Activated CD8-positive, alpha-beta memory T cell treated with anti-CD3 and anti-CD28 coated beads, Interleukin-2, amount 10 ng/mL, durations not matched to agents 7 days and 5 days (primary cell): ENCODE measurements around the gene GPR141. TPM values are rescaled to one million over a fixed set of nuclear protein-coding genes. Genes with fewer than 3 reads are reported as not detected.

Source experiments
- ATAC-seq: fragments of 150-1000 bp; cut with Tn5 transposase; one replicate; pipeline ENCODE4 v1.10.0; 2021; ENCODE audit warnings: moderate library complexity
- CTCF ChIA-PET: fragments of 350-600 bp; sonication (Branson Sonifier 250); formaldehyde crosslinking; loops from one replicate; lab custom pipeline; 2021; ENCODE audit warnings: antibody characterized with exemption; lab: Charles Lee
- DNase-seq: peaks from one replicate; pipeline ENCODE4 v3.0.0-alpha.2; 2020
- H3K27ac Mint-ChIP-seq: one replicate; pipeline ENCODE4 v1.8.0; 2021; ENCODE audit warnings: mild to moderate bottlenecking, mixed read lengths
- H3K27me3 Mint-ChIP-seq: one replicate; pipeline ENCODE4 v1.8.0; 2021; ENCODE audit warnings: mixed read lengths
- H3K36me3 Mint-ChIP-seq: one replicate; pipeline ENCODE4 v1.8.0; 2021; ENCODE audit warnings: mild to moderate bottlenecking, mixed read lengths
- H3K4me1 Mint-ChIP-seq: one replicate; pipeline ENCODE4 v1.8.0; 2021; ENCODE audit warnings: mixed read lengths
- H3K4me3 Mint-ChIP-seq: one replicate; pipeline ENCODE4 v1.8.0; 2021; ENCODE audit warnings: mild to moderate bottlenecking, moderate library complexity, mixed read lengths
- H3K9me3 Mint-ChIP-seq: one replicate; pipeline ENCODE4 v1.8.0; 2022; ENCODE audit warnings: low read depth, mixed read lengths
- total RNA-seq, 2 experiments: library from RNA; stranded (reverse); gene quantifications; one replicate each; pipeline ENCODE4 v1.2.3, GENCODE V29; 2021

The GPR141 gene
- total RNA-seq = under 1 TPM in 1 of 2 experiments, not detected in 1; 0.30 TPM

GRCh38 chr7:37683246-37684120, at the start of gene GPR141:
TSS of gene GPR141 (plus strand) at chr7:37683766. CDS start at chr7:37740394, 56,628 bp downstream.
- no peak for DNase-seq
- no peaks in the 10 kb centered on the region for H3K36me3 Mint-ChIP-seq
- peaks cover 9% of the 10 kb centered on the region for H3K4me1 Mint-ChIP-seq
- no peak within 1 kb of the TSS for H3K27ac Mint-ChIP-seq
- H3K27me3 Mint-ChIP-seq = peaks cover 14% of the 10 kb centered on the region
- CTCF ChIA-PET = no interaction called here
- H3K4me3 Mint-ChIP-seq = no peak within 1 kb of the TSS
- no peaks in the 10 kb centered on the region for H3K9me3 Mint-ChIP-seq
- ATAC-seq = no peak

- Mint-ChIP-seq H3K27me3 (peaks cover 7% of the 10 kb centered on the region), H3K36me3 (no peaks in the 10 kb centered on the region), H3K4me1 (no peaks in the 10 kb centered on the region), H3K9me3 (no peaks in the 10 kb centered on the region), H3K27ac (no peak overlapping the region), H3K4me3 (no peak overlapping the region)
- no peak for DNase-seq
- ATAC-seq = no peak
- CTCF ChIA-PET = no interaction called here
Measured at GRCh38 chr7:37635346-37635745, 48.2 kb upstream of the GPR141 start.

GRCh38 chr7:37642028-37642540, 41.5 kb upstream of the GPR141 start:
- ATAC-seq (no peak), DNase-seq (no peak)
- CTCF ChIA-PET = no interaction called here
- H3K27ac Mint-ChIP-seq = no peak overlapping the region
- H3K9me3 Mint-ChIP-seq = no peaks in the 10 kb centered on the region
- no peaks in the 10 kb centered on the region for H3K36me3 Mint-ChIP-seq
- H3K4me3 Mint-ChIP-seq = no peak overlapping the region
- no peaks in the 10 kb centered on the region for H3K4me1 Mint-ChIP-seq
- H3K27me3 Mint-ChIP-seq = peaks cover 2% of the 10 kb centered on the region

GRCh38 chr7:37643876-37644275, 39.7 kb upstream of the GPR141 start:
- Mint-ChIP-seq H3K4me1 (no peaks in the 10 kb centered on the region), H3K36me3 (no peaks in the 10 kb centered on the region), H3K4me3 (no peak overlapping the region), H3K27ac (no peak overlapping the region), H3K9me3 (no peaks in the 10 kb centered on the region), H3K27me3 (peaks cover 2% of the 10 kb centered on the region)
- no peak for DNase-seq
- CTCF ChIA-PET = no interaction called here
- no peak for ATAC-seq

- DNase-seq (no peak), ATAC-seq (no peak)
- Mint-ChIP-seq H3K4me3 (no peak overlapping the region), H3K4me1 (no peaks in the 10 kb centered on the region), H3K9me3 (no peaks in the 10 kb centered on the region), H3K36me3 (no peaks in the 10 kb centered on the region), H3K27ac (no peak overlapping the region), H3K27me3 (no peaks in the 10 kb centered on the region)
- CTCF ChIA-PET = no interaction called here
Measured at GRCh38 chr7:37645282-37646050, 38.1 kb upstream of the GPR141 start.

- Mint-ChIP-seq H3K9me3 (no peaks in the 10 kb centered on the region), H3K4me3 (no peak overlapping the region), H3K27me3 (peaks cover 10% of the 10 kb centered on the region), H3K36me3 (no peaks in the 10 kb centered on the region), H3K4me1 (peaks cover 7% of the 10 kb centered on the region), H3K27ac (no peak overlapping the region)
- CTCF ChIA-PET = no interaction called here
- DNase-seq (no peak), ATAC-seq (peak; percentile 45)
Measured at GRCh38 chr7:37656913-37657530, 26.5 kb upstream of the GPR141 start.

- H3K4me3 Mint-ChIP-seq = no peak overlapping the region
- H3K27me3 Mint-ChIP-seq = peaks cover 12% of the 10 kb centered on the region
- H3K4me1 Mint-ChIP-seq = peaks cover 7% of the 10 kb centered on the region
- H3K27ac Mint-ChIP-seq = no peak overlapping the region
- CTCF ChIA-PET = no interaction called here
- no peaks in the 10 kb centered on the region for H3K36me3 Mint-ChIP-seq
- DNase-seq = no peak
- ATAC-seq = no peak
- H3K9me3 Mint-ChIP-seq = no peaks in the 10 kb centered on the region
Measured at GRCh38 chr7:37657816-37658215, 25.8 kb upstream of the GPR141 start.

- DNase-seq (no peak), ATAC-seq (no peak)
- CTCF ChIA-PET = no interaction called here
- no peaks in the 10 kb centered on the region for H3K36me3 Mint-ChIP-seq
- H3K27me3 Mint-ChIP-seq = peaks cover 14% of the 10 kb centered on the region
- no peaks in the 10 kb centered on the region for H3K9me3 Mint-ChIP-seq
- no peak overlapping the region for H3K27ac Mint-ChIP-seq
- peaks cover 7% of the 10 kb centered on the region for H3K4me1 Mint-ChIP-seq
- H3K4me3 Mint-ChIP-seq = no peak overlapping the region
Measured at GRCh38 chr7:37659971-37660565, 23.5 kb upstream of the GPR141 start.

GRCh38 chr7:37660614-37661013, 23.0 kb upstream of the GPR141 start:
- no peaks in the 10 kb centered on the region for H3K9me3 Mint-ChIP-seq
- H3K36me3 Mint-ChIP-seq = no peaks in the 10 kb centered on the region
- H3K27ac Mint-ChIP-seq = no peak overlapping the region
- peaks cover 12% of the 10 kb centered on the region for H3K27me3 Mint-ChIP-seq
- peaks cover 7% of the 10 kb centered on the region for H3K4me1 Mint-ChIP-seq
- no peak for ATAC-seq
- CTCF ChIA-PET = no interaction called here
- no peak overlapping the region for H3K4me3 Mint-ChIP-seq
- DNase-seq = no peak

GRCh38 chr7:37663693-37664092, 19.9 kb upstream of the GPR141 start:
- DNase-seq = no peak
- Mint-ChIP-seq H3K27me3 (peaks cover 17% of the 10 kb centered on the region), H3K4me1 (no peaks in the 10 kb centered on the region), H3K4me3 (no peak overlapping the region), H3K36me3 (no peaks in the 10 kb centered on the region), H3K27ac (no peak overlapping the region), H3K9me3 (no peaks in the 10 kb centered on the region)
- ATAC-seq = no peak
- CTCF ChIA-PET = no interaction called here

GRCh38 chr7:37665352-37666022, 18.1 kb upstream of the GPR141 start:
- Mint-ChIP-seq H3K27me3 (peaks cover 17% of the 10 kb centered on the region), H3K36me3 (no peaks in the 10 kb centered on the region), H3K4me1 (no peaks in the 10 kb centered on the region), H3K27ac (no peak overlapping the region), H3K4me3 (no peak overlapping the region), H3K9me3 (no peaks in the 10 kb centered on the region)
- CTCF ChIA-PET = no interaction called here
- DNase-seq (no peak), ATAC-seq (no peak)

GRCh38 chr7:37666026-37666799, 17.4 kb upstream of the GPR141 start:
- H3K9me3 Mint-ChIP-seq = no peaks in the 10 kb centered on the region
- no peaks in the 10 kb centered on the region for H3K36me3 Mint-ChIP-seq
- no peaks in the 10 kb centered on the region for H3K4me1 Mint-ChIP-seq
- ATAC-seq (no peak), DNase-seq (no peak)
- H3K27me3 Mint-ChIP-seq = peaks cover 20% of the 10 kb centered on the region
- no peak overlapping the region for H3K4me3 Mint-ChIP-seq
- no peak overlapping the region for H3K27ac Mint-ChIP-seq
- CTCF ChIA-PET = no interaction called here
